SKM-1 treated with dmso at 0.1 percent for 144 hours (cell line): ENCODE data around the gene OSBPL6.
"Not testable (repeated sequence)": the region's sequence is repeated elsewhere in the genome, so short reads cannot be mapped to it uniquely, and the experiment has no call there.

Source experiments
- DNase-seq: peaks from one replicate; lab custom pipeline; 2025; ENCODE audit not compliant: unreplicated experiment; lab: John Stamatoyannopoulos, UW

Gene OSBPL6

GRCh38 chr2:178296394-178297090 lies 102.2 kb downstream of the OSBPL6 start:
- DNase-seq: no peak

GRCh38 chr2:178297091-178297411 lies 102.7 kb downstream of the OSBPL6 start:
- DNase-seq: no peak

GRCh38 chr2:178298785-178299212 lies 104.5 kb downstream of the OSBPL6 start:
- DNase-seq: peak; percentile 29

- no peak for DNase-seq
These were observed 107.4 kb downstream of the OSBPL6 start for GRCh38 chr2:178301649-178302238.

- no peak for DNase-seq
These were observed 110.0 kb downstream of the OSBPL6 start for GRCh38 chr2:178304333-178304732.

GRCh38 chr2:178306352-178307073 lies 112.2 kb downstream of the OSBPL6 start:
- DNase-seq: peak; percentile 17

GRCh38 chr2:178307650-178308049 lies 113.3 kb downstream of the OSBPL6 start:
- DNase-seq: no peak

- DNase-seq: no peak
These were observed 115.2 kb downstream of the OSBPL6 start for GRCh38 chr2:178309541-178309940.

GRCh38 chr2:178315078-178315477 lies 120.8 kb downstream of the OSBPL6 start:
- no peak for DNase-seq

GRCh38 chr2:178315488-178315948 lies 121.2 kb downstream of the OSBPL6 start:
- no peak for DNase-seq

- no peak for DNase-seq
These were observed 123.5 kb downstream of the OSBPL6 start for GRCh38 chr2:178317811-178318210.

GRCh38 chr2:178320011-178320585 lies 125.8 kb downstream of the OSBPL6 start:
- DNase-seq: peak; percentile 13

- no peak for DNase-seq
These were observed 127.8 kb downstream of the OSBPL6 start for GRCh38 chr2:178322068-178322467.

- not testable (repeated sequence) for DNase-seq
These were observed 129.0 kb downstream of the OSBPL6 start for GRCh38 chr2:178323331-178323730.

- no peak for DNase-seq
These were observed 129.8 kb downstream of the OSBPL6 start for GRCh38 chr2:178324077-178324476.

GRCh38 chr2:178325268-178325667 lies 131.0 kb downstream of the OSBPL6 start:
- DNase-seq: no peak

GRCh38 chr2:178327516-178327915 lies 133.2 kb downstream of the OSBPL6 start:
- no peak for DNase-seq

GRCh38 chr2:178328037-178328436 lies 133.7 kb downstream of the OSBPL6 start:
- no peak for DNase-seq

GRCh38 chr2:178330175-178331017 lies 136.1 kb downstream of the OSBPL6 start:
- DNase-seq: no peak

- no peak for DNase-seq
These were observed 137.4 kb downstream of the OSBPL6 start for GRCh38 chr2:178331474-178332432.
